Heart right ventricle (tissue), 16 donors: ENCODE data around the gene SPRR2G. TPM values are rescaled to one million over a fixed set of nuclear protein-coding genes. Genes with fewer than 3 reads are reported as not detected.
"Not testable (repeated sequence)": the region's sequence is repeated elsewhere in the genome, so short reads cannot be mapped to it uniquely, and the experiment has no call there.

ENCODE experiments used
- ATAC-seq, 8 donors: fragments of 200-7000 bp; cut with Tn5 transposase; one replicate each; pipeline ENCODE4 v1.9.1; 2020; ENCODE audit warnings: mild to moderate bottlenecking in 8 of 8, moderate library complexity in 8 of 8, moderate number of reproducible peaks in 1 of 8
- DNase-seq, 2 donors: peaks; one replicate each; pipeline ENCODE4 v3.0.0-alpha.2; 2020
- H3K27ac ChIP-seq, 10 donors: fragments of 200-600 bp; sonication (generic) in 2 of 10; one replicate each; pipeline versions ENCODE4 v1.5.0 to v1.8.0; 2020 to 2022; ENCODE audit warnings: mild to moderate bottlenecking in 3 of 10
- H3K27me3 ChIP-seq, 7 donors: fragments of 200-600 bp; one replicate each; pipeline ENCODE4 v1.8.0; 2021 to 2022; ENCODE audit warnings: mild to moderate bottlenecking in 2 of 7
- H3K36me3 ChIP-seq, 9 donors: fragments of 200-600 bp; sonication (generic) in 1 of 9; one replicate each; pipeline versions ENCODE4 v1.5.0 to v1.8.0; 2020 to 2022; ENCODE audit warnings: mild to moderate bottlenecking in 2 of 9
- H3K4me1 ChIP-seq, 9 donors: fragments of 200-600 bp; sonication (generic) in 1 of 9; one replicate each; pipeline versions ENCODE4 v1.5.0 to v1.8.0; 2020 to 2022; ENCODE audit warnings: mild to moderate bottlenecking in 4 of 9
- H3K4me3 ChIP-seq, 10 donors: fragments of 200-600 bp; sonication (generic) in 2 of 10; one replicate each; pipeline versions ENCODE4 v1.5.0 to v1.8.0; 2020 to 2022; ENCODE audit warnings: mild to moderate bottlenecking in 7 of 10, moderate library complexity in 2 of 10
- H3K9me3 ChIP-seq, 11 donors: fragments of 200-600 bp in 10 of 11; sonication (generic) in 2 of 11; one replicate each; pipeline versions ENCODE4 v1.5.0 to v1.8.0; 2013 to 2022; ENCODE audit warnings: mild to moderate bottlenecking in 2 of 11, control low read depth in 1 of 11, moderate library complexity in 1 of 11
- WGBS, 2 donors: extraction: QIAGEN DNeasy Blood & Tissue Kit; methylation state at CpG; one replicate each; pipeline ENCODE4 v1.1.7; 2013; ENCODE audit warnings: inconsistent platforms in 1 of 2; 5-methylcytosine and 5-hydroxymethylcytosine counted together
- intact Hi-C, 10 donors: fragments of 100-400 bp; cut with DNase I; formaldehyde crosslinking; loops; one replicate each; pipeline versions ENCODE4 v1.11.1 to v1.14.2; 2022
- polyA plus RNA-seq, 2 donors: library from polyadenylated mRNA; stranded (reverse); fragments of 200-250 nt; gene quantifications; one replicate each; pipeline ENCODE4 v1.2.3, GENCODE V29; 2013
- total RNA-seq, 10 donors: library from RNA; stranded (reverse); fragmentation: NEBNext Ultra II Directional in 3 of 10; extraction: Animal tissue kit (Norgen Biotek cat#: 25700) in 3 of 10; gene quantifications; one replicate each; pipeline versions ENCODE4 v1.2.1 to v1.2.4, GENCODE V29; 2021 to 2023
- TF ChIP-seq, protein P1 (sequence below), 9 donors: fragments of 200-600 bp; sonication (generic) in 2 of 9; IDR thresholded peaks; one replicate each; pipeline versions ENCODE4 v1.5.0 to v1.8.0; 2021 to 2022; ENCODE audit warnings: antibody characterized with exemption in 9 of 9, mild to moderate bottlenecking in 5 of 9, moderate library complexity in 1 of 9
- donor health status: Arrhythmogenic right ventricular cardiomyopathy.
- donor health status: ischemic (EF 13 %, LVEDD 7.1; RV severe dilation, severe dysfunction).
- donor health status: healthy with polysubstance abuse.
- donor health status: DM: no; HTN: yes; CAD: no.
- donor health status: DM: no; HTN: no; CAD: no.
- donor health status: ischemic (EF 25% LVEDD 6.9; RV normal size, moderate dysfunction).
- donor health status: ischemic (EF 25% LVEDD 5.7; RV mildly dilated, moderate dysfunction).
- donor health status: healthy.
- donor health status: DM: yes; HTN: yes; CAD: no.
- donor health status: Ischemic cardiomyopathy.
- donor health status: ischemic (EF 35%, LVEDD 5.7; RV mildly dilated, moderate dysfunction).
- donor health status: nonischemic (EF 11% LVEDD 7.7; RV severe dilation, severe dysfunction).
- donor health status: DM: yes; HTN: yes; CAD: no.
- donor health status: PGD.
- donor health status: ischemic (EF 29% LVEDD 5.4; RV normal size, mild dysfunction).
- donor health status: nonischemic (EF 23%, LVEDD 6.1; RV moderate dilation, normal function).

SPRR2G gene
- total and polyA plus RNA-seq, 12 donors, result not detected

DNA sequence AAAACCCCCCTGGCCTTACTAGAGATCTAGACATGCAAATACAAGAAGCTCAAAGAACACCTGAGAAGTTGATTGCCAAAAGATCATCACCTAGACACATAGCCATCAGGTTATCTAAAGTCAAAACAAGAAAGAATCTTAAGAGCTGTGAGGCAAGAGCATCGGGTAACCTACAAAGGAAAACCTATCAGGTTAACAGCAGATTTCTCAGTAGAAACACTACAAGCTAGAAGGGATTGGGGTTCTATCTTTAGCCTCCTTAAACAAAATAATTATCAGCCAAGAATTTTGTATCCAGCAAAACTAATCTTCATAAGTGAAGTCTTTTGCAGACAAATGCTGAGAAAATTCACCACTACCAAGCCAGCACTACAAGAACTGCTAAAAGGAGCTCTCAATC is 25.2 kb downstream of the SPRR2G start:
- intact Hi-C loops, result no loop called here
- no peak for ATAC-seq
- 89 to 93% methylated on average over 1 of the region's 1 CpG for WGBS, 2 donors
- Histone ChIP-seq H3K4me1 (no peaks in the 10 kb centered on the region), H3K4me3 (no peak overlapping the region), H3K27ac (no peak overlapping the region), H3K36me3 (no peaks in the 10 kb centered on the region), H3K9me3 (peaks cover 0 to 30% (median 10%) of the 10 kb centered on the region in 11 donors), H3K27me3 (peaks cover 0 to 6% (median 0%) of the 10 kb centered on the region in 7 donors)
- TF ChIP-seq, protein P1, sequence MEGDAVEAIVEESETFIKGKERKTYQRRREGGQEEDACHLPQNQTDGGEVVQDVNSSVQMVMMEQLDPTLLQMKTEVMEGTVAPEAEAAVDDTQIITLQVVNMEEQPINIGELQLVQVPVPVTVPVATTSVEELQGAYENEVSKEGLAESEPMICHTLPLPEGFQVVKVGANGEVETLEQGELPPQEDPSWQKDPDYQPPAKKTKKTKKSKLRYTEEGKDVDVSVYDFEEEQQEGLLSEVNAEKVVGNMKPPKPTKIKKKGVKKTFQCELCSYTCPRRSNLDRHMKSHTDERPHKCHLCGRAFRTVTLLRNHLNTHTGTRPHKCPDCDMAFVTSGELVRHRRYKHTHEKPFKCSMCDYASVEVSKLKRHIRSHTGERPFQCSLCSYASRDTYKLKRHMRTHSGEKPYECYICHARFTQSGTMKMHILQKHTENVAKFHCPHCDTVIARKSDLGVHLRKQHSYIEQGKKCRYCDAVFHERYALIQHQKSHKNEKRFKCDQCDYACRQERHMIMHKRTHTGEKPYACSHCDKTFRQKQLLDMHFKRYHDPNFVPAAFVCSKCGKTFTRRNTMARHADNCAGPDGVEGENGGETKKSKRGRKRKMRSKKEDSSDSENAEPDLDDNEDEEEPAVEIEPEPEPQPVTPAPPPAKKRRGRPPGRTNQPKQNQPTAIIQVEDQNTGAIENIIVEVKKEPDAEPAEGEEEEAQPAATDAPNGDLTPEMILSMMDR (IDR thresholded peaks at IDR 0.05), result no peak
- no peak for DNase-seq

DNA sequence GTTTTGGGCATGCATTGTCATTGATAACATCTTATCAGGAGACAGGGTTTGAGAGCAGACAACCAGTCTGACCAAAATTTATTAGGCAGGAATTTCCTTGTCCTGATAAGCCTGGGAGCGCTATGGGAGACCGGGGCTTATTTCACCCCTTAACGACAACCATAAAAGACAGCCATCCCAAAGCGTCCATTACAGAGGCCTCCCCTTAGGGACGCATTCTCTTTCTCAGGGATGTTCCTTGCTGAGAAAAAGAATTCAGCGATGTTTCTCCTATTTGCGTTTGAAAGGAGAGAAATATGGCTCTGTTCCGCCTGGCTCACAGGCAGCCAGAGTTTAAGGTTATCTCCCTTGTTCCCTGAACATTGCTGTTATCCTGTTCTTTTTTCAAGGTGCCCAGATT is 26.9 kb downstream of the SPRR2G start:
- H3K36me3 ChIP-seq, H3K27me3 ChIP-seq, intact Hi-C loops, H3K4me1 ChIP-seq, ATAC-seq, DNase-seq, H3K27ac ChIP-seq, H3K4me3 ChIP-seq: not testable (repeated sequence)
- 81 to 82% methylated on average over 8 of the region's 8 CpGs for WGBS, 2 donors
- peaks cover 0 to 30% (median 10%) of the 10 kb centered on the region in 11 donors for H3K9me3 ChIP-seq

DNA sequence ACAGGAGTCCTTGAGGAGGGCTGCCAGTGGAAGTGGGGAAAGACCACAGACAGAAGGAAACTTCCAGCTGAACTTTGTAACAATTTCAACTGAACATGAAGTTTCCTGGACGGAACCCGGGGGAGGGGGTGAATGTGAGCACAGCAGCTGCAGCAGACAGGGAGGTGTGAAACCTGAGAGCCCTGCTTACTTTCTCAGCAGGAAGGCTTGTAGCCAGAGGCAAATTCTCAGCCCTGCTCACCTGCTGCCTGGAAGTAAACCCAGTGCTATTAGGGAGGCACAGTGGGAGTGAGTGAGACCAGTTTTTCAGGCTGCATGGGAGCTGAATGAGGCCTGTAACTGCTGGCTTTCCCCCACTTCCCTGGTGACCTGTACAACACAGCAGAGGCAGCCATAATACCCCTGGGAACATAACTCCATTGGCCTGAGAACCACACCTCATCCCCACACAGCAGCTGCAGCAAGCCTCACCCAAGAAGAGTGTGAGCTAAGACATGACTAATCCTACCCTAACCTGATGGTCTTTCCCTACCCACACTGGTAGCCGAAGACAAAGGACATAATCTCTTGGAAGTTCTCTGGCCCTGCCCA is 27.8 kb downstream of the SPRR2G start:
- Histone ChIP-seq H3K4me3 (no peak overlapping the region), H3K27ac (no peak overlapping the region), H3K9me3 (peaks cover 0 to 30% (median 10%) of the 10 kb centered on the region in 11 donors), H3K4me1 (no peaks in the 10 kb centered on the region), H3K27me3 (peaks cover 0 to 6% (median 0%) of the 10 kb centered on the region in 7 donors), H3K36me3 (no peaks in the 10 kb centered on the region)
- 23 to 31% methylated on average over 3 of the region's 3 CpGs for WGBS, 2 donors
- DNase-seq (no peak), ATAC-seq (no peak)
- TF ChIP-seq, protein P1 (IDR thresholded peaks at IDR 0.05), result no peak
- intact Hi-C loops, result no loop called here

DNA sequence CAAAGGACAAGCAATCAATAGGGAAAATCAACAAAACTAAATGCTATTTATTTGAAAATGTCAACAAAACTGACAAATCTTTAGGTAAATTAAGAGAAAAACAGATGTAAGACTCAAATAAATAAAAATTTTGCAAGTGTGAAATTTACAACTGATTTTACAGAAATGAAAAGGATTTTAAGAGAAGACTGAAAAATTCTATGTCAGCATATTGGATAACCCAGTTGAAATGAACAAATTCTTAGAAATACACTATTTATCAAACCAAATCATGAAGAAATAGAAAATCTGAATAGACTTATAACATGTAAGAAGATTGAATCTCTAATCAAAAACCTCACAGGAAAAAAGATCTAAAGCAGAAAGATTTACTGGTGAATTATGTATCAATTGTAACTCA is 29.7 kb downstream of the SPRR2G start:
- no peak for DNase-seq
- intact Hi-C loops, result no loop called here
- Histone ChIP-seq H3K4me3 (no peak overlapping the region), H3K27ac (no peak overlapping the region), H3K4me1 (no peaks in the 10 kb centered on the region), H3K9me3 (peaks cover 0 to 26% (median 6%) of the 10 kb centered on the region in 11 donors), H3K36me3 (no peaks in the 10 kb centered on the region), H3K27me3 (peaks cover 0 to 6% (median 0%) of the 10 kb centered on the region in 7 donors)
- ATAC-seq, result no peak
- TF ChIP-seq, protein P1 (IDR thresholded peaks at IDR 0.05), result no peak

DNA sequence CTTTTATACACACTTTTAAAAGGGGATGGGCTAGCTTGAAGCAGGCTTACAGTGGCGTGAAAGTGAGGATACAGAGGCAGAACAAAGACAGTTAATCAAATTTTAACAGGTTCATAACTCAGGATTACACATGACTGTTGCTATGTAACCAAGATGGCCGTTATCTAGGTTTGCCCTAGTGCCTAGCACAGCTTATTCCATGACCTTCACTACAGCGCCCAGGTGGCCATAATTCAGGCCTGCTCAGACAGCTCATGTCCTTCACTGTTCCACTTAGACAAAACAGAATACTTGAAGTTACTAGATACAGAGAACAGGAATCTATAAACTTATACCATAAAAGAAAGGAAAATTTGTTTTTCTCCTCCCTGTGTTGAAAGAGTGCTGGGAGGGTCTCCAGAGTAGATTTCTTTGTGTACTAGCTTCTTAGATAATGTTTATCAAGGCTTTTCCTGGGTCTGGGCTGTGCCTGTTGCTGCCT is 31.2 kb downstream of the SPRR2G start:
- Histone ChIP-seq H3K27ac (no peak overlapping the region), H3K9me3 (peaks cover 0 to 12% (median 0%) of the 10 kb centered on the region in 11 donors), H3K4me1 (no peaks in the 10 kb centered on the region), H3K4me3 (no peak overlapping the region), H3K27me3 (peaks cover 0 to 6% (median 0%) of the 10 kb centered on the region in 7 donors), H3K36me3 (no peaks in the 10 kb centered on the region)
- WGBS, 2 donors, result 47 to 52% methylated on average over 3 of the region's 3 CpGs
- intact Hi-C loops, result no loop called here
- TF ChIP-seq, protein P1 (IDR thresholded peaks at IDR 0.05), result no peak
- no peak for DNase-seq
- no peak for ATAC-seq

DNA sequence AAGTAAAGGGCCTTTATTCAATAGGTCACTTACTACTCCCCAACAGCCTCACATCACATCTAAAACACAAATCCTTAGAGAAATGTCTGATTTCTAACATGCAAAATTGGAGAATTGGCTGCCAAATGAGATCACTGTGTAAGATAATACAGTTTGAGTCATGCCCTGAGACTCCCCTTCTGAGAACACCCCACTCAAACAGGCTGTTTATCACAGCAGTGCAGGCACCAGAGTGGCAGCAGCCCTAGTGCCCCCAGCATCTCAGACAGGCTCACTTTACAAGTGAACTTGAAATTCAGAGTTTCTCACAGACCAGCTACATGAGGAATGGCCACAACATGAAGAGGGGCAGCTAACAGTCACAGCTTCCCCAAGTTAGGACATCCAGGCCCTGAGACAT is 35.4 kb downstream of the SPRR2G start:
- H3K4me1 ChIP-seq, ATAC-seq, DNase-seq, H3K4me3 ChIP-seq, H3K9me3 ChIP-seq, H3K36me3 ChIP-seq, H3K27ac ChIP-seq, intact Hi-C loops, H3K27me3 ChIP-seq: not testable (repeated sequence)
